GM10248 (cell line): ENCODE data around the gene ZBTB40.

ENCODE experiments used
- CTCF ChIA-PET: fragments of 300-600 bp; sonication (Branson Sonifier 250); formaldehyde crosslinking; extraction: SDS; loops from one replicate; lab custom pipeline; 2021; ENCODE audit warnings: antibody characterized with exemption; lab: Yijun Ruan, JAX
- POLR2A ChIA-PET: fragments of 350-650 bp; sonication (Branson Sonifier 250); formaldehyde crosslinking; extraction: SDS; loops from one replicate; lab custom pipeline; 2020; ENCODE audit warnings: antibody characterized with exemption; lab: Yijun Ruan, JAX
- DNase-seq: peaks from one replicate; pipeline ENCODE4 v3.0.0; 2012; ENCODE audit errors: extremely low spot score
- CTCF ChIP-seq: IDR thresholded peaks from 2 replicates; pipeline ENCODE4 v1.5.1; 2012; ENCODE audit warnings: mild to moderate bottlenecking, low read depth; ENCODE audit errors: extremely low read depth, missing control alignments, control extremely low read depth

ZBTB40 gene

DNA sequence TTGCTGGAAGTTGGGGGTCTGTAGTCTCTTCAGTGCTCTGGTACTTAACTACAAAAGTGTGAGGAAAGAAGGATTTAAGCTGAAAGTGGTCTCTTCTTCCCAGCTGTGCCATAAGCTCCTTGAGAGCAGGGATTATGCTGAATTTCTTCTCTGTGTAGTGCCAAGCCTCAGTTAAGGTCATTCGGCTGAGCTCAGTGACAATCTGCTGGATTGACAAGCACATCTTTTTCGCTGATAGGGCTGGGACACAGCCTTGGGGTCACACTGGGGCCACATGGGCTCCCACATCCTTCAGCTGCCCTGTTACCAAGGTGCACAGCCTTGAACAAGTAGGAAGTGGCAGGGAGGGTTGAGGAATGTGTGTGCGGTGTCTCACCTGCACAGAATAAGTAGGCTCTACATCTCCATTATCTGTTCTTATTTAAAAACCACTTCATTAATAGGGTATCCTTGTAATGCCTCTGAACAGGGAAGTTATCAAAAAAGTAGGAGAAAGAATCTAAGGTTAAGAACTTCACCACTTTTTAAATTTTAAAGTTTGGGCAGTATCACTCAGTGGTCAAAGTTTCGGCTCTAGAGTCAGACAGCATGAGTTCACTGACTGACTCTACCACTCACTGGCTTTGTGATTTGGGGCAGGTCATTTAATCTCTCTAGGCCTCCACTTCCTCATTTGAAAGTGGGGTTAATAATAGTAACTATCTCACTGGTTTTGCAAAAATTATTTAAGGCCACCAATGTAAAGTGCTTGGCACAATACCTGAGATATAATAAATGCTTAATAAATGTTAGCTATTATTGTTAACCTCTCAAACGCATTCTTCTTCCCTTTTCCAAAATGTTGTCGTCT is 10.3 kb downstream of the ZBTB40 start:
- CTCF ChIA-PET: interaction anchor here (1.0 to 1.3 kb wide), 3 partner anchors 9 to 16 kb away, joined by 3 to 6 read pairs (median 4); no protein-coding TSS in a partner anchor
- POLR2A ChIA-PET: no interaction called here
- DNase-seq: no peak
- no peak for TF ChIP-seq CTCF

- ChIA-PET POLR2A (no interaction called here), CTCF (interaction anchor here (1.3 to 1.7 kb wide), 2 partner anchors 10 to 11 kb away, joined by 6 to 7 read pairs; no protein-coding TSS in a partner anchor)
- no peak for TF ChIP-seq CTCF
- no peak for DNase-seq
These were observed 11.3 kb downstream of the ZBTB40 start for GRCh38 chr1:22462928-22463327.

DNA sequence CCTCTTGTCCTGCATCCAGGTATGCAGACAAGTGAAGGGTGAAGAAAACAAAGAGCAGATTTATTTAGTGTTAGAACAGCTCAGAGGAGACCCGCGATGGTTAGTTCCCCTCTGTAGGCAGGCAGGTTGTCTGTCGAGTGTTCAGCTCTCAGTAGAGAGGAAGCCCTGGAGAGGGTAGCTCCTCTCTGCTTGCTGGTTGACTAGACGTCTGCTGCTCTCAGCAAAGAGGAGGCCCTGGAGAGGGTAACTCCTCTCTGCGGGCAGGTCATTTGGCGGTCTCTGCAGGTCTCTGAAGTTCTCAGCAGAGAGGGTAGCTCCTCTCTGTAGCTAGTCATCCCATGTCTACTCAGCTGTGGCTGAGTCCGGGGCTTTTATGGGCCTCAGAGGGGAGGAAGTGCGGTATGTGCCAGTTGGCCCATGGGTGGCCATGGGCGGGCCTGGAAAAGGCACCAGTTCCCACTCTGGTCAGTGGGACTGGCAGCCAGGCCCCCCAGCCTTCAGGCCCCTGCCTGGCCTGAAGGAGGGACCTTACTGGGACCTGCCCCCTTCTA is 13.4 kb downstream of the ZBTB40 start:
- CTCF ChIA-PET: interaction anchor here (1.8 kb wide), 1 partner anchor 12 kb away, joined by 6 read pairs; no protein-coding TSS in a partner anchor
- POLR2A ChIA-PET: no interaction called here
- TF ChIP-seq CTCF: no peak
- no peak for DNase-seq

GRCh38 chr1:22465671-22466070 is 14.0 kb downstream of the ZBTB40 start:
- no peak for DNase-seq
- CTCF ChIA-PET: interaction anchor here (1.8 kb wide), 1 partner anchor 11 kb away, joined by 6 read pairs; no protein-coding TSS in a partner anchor
- POLR2A ChIA-PET: no interaction called here
- TF ChIP-seq CTCF: no peak

- POLR2A ChIA-PET: no interaction called here
- no peak for TF ChIP-seq CTCF
- CTCF ChIA-PET: no interaction called here
- DNase-seq: no peak
These were observed 18.6 kb downstream of the ZBTB40 start for GRCh38 chr1:22470227-22470626.

DNA sequence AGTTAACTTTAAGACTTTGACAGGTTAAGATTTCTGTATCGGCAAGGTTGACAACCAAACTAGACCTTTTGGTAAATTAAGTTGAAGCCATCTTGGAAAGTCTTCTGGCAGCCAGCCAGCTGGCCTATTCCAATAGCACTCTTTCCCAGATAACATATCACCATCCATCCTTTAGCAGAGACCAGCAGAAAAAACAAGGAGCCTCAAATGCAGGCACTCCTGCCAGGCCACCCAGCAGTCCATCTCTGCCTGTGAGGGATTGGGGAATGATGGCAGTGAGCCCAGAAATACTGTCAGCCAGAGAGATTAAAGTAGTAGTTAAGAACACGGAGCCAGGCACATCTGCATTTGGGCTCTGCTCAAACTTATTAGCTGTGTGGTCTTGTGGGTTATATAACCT is 19.4 kb downstream of the ZBTB40 start:
- CTCF ChIA-PET: no interaction called here
- no peak for DNase-seq
- no peak for TF ChIP-seq CTCF
- POLR2A ChIA-PET: no interaction called here
